ENCODE data around the gene TIMD4. TPM values are rescaled to one million over a fixed set of nuclear protein-coding genes. Genes with fewer than 3 reads are reported as not detected.

TIMD4 gene
- polyA plus RNA-seq, 1 donor from 2014 or later, result not detected

- Histone ChIP-seq H3F3A (ENCODE audit: insufficient read depth, low read length, poor library complexity, severe bottlenecking) (no peaks in the 10 kb centered on the region), H4K20me1 (ENCODE audit: insufficient read depth) (no peaks in the 10 kb centered on the region), H3K36me3 (ENCODE audit: insufficient read depth, low read length) (no peaks in the 10 kb centered on the region), H3K9me2 (ENCODE audit: insufficient read depth, low read length) (no peaks in the 10 kb centered on the region), H3K27ac (ENCODE audit: low read length) (no peak overlapping the region), H3K79me2 (replicated peaks; ENCODE audit: insufficient read depth, low read length) (no peaks in the 10 kb centered on the region), H3K4me2 (ENCODE audit: low read length) (no peak overlapping the region), H3K9ac (ENCODE audit: low read length) (no peak overlapping the region), H3K9me3 (ENCODE audit: low read length) (no peaks in the 10 kb centered on the region), H2AFZ (ENCODE audit: low read depth, low read length) (no peak overlapping the region), H3K27me3 (ENCODE audit: insufficient read depth, low read depth, low read length) (no peaks in the 10 kb centered on the region), H3K4me3 (ENCODE audit: low read length) (no peak overlapping the region)
- no peak for TF ChIP-seq TAF1 (IDR thresholded peaks at IDR 0.05; ENCODE audit: low read depth)
Measured at GRCh38 chr5:156883316-156883875, 79.6 kb downstream of the TIMD4 start.

DNA sequence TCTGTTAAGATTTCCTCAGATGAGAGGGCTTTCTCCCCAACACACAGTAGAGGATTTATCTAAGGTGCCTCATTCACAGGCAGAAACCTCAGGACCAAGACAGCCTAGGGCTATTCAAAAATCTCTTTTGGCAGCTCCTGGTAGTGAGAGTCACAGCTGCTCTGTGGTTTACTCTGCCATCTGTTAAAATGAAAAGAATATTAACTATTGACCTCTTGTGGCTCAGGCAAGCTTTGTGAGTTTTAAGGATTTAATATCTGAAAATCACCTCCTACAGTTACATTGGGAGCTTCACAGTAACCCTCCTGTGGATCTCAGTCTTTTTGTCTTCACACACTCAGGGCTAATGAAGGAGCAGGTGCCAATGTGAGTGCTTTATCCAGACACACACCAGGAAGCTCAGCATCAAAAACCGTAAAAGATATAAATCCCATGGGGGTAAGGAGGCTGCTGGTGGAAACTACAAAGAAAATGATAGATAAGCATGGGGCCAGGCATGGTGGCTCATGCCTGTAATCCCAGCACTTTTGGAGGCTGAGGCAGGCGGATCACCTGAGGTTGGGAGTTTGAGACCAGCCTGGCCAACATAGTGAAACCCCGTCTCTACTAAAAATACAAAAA is 83.3 kb downstream of the TIMD4 start:
- Histone ChIP-seq H3K9me3 (ENCODE audit: low read length) (no peaks in the 10 kb centered on the region), H3K27ac (ENCODE audit: low read length) (no peak overlapping the region), H3K27me3 (ENCODE audit: insufficient read depth, low read depth, low read length) (no peaks in the 10 kb centered on the region), H3K9ac (ENCODE audit: low read length) (no peak overlapping the region), H3K4me2 (ENCODE audit: low read length) (no peak overlapping the region), H4K20me1 (ENCODE audit: insufficient read depth) (no peaks in the 10 kb centered on the region), H3K79me2 (replicated peaks; ENCODE audit: insufficient read depth, low read length) (no peaks in the 10 kb centered on the region), H2AFZ (ENCODE audit: low read depth, low read length) (no peak overlapping the region), H3F3A (ENCODE audit: insufficient read depth, low read length, poor library complexity, severe bottlenecking) (no peaks in the 10 kb centered on the region), H3K36me3 (ENCODE audit: insufficient read depth, low read length) (no peaks in the 10 kb centered on the region), H3K9me2 (ENCODE audit: insufficient read depth, low read length) (no peaks in the 10 kb centered on the region), H3K4me3 (ENCODE audit: low read length) (no peak overlapping the region)
- TF ChIP-seq MXI1 (conservative IDR thresholded peaks at IDR 0.05; ENCODE audit: poor library complexity, severe bottlenecking) (no peak), EZH2 (IDR thresholded peaks at IDR 0.05; ENCODE audit: borderline replicate concordance, insufficient read depth, low read length, poor library complexity, severe bottlenecking) (no peak), RAD21 (conservative IDR thresholded peaks at IDR 0.05) (no peak), POLR2AphosphoS5 (IDR thresholded peaks at IDR 0.05) (no peak), TAF1 (IDR thresholded peaks at IDR 0.05; ENCODE audit: low read depth) (no peak), SMC3 (conservative IDR thresholded peaks at IDR 0.05; ENCODE audit: poor library complexity) (no peak), EP300 (conservative IDR thresholded peaks at IDR 0.05; ENCODE audit: poor library complexity, severe bottlenecking) (no peak)
- TF ChIP-seq, protein P1, sequence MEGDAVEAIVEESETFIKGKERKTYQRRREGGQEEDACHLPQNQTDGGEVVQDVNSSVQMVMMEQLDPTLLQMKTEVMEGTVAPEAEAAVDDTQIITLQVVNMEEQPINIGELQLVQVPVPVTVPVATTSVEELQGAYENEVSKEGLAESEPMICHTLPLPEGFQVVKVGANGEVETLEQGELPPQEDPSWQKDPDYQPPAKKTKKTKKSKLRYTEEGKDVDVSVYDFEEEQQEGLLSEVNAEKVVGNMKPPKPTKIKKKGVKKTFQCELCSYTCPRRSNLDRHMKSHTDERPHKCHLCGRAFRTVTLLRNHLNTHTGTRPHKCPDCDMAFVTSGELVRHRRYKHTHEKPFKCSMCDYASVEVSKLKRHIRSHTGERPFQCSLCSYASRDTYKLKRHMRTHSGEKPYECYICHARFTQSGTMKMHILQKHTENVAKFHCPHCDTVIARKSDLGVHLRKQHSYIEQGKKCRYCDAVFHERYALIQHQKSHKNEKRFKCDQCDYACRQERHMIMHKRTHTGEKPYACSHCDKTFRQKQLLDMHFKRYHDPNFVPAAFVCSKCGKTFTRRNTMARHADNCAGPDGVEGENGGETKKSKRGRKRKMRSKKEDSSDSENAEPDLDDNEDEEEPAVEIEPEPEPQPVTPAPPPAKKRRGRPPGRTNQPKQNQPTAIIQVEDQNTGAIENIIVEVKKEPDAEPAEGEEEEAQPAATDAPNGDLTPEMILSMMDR (IDR thresholded peaks at IDR 0.05; ENCODE audit: poor library complexity, severe bottlenecking), result no peak
- TF ChIP-seq, protein P2, sequence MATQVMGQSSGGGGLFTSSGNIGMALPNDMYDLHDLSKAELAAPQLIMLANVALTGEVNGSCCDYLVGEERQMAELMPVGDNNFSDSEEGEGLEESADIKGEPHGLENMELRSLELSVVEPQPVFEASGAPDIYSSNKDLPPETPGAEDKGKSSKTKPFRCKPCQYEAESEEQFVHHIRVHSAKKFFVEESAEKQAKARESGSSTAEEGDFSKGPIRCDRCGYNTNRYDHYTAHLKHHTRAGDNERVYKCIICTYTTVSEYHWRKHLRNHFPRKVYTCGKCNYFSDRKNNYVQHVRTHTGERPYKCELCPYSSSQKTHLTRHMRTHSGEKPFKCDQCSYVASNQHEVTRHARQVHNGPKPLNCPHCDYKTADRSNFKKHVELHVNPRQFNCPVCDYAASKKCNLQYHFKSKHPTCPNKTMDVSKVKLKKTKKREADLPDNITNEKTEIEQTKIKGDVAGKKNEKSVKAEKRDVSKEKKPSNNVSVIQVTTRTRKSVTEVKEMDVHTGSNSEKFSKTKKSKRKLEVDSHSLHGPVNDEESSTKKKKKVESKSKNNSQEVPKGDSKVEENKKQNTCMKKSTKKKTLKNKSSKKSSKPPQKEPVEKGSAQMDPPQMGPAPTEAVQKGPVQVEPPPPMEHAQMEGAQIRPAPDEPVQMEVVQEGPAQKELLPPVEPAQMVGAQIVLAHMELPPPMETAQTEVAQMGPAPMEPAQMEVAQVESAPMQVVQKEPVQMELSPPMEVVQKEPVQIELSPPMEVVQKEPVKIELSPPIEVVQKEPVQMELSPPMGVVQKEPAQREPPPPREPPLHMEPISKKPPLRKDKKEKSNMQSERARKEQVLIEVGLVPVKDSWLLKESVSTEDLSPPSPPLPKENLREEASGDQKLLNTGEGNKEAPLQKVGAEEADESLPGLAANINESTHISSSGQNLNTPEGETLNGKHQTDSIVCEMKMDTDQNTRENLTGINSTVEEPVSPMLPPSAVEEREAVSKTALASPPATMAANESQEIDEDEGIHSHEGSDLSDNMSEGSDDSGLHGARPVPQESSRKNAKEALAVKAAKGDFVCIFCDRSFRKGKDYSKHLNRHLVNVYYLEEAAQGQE (IDR thresholded peaks at IDR 0.05; ENCODE audit: borderline replicate concordance), result no peak

All from neural cell (in vitro differentiated cells).